Activated T-cell treated with anti-CD3 and anti-CD28 coated beads, Interleukin-2, amount 50 U/mL, for 72 hours (primary cell): ENCODE data around the gene HOXD13. TPM values are rescaled to one million over a fixed set of nuclear protein-coding genes. Genes with fewer than 3 reads are reported as not detected.

Experiments used
- ATAC-seq, 2 donors: fragments of 150-1000 bp; cut with Tn5 transposase; replicated peaks in 1 of 2; 2 replicates each; pipeline ENCODE4 v1.10.0; 2021; ENCODE audit warnings: moderate library complexity in 2 of 2, mild to moderate bottlenecking in 1 of 2
- DNase-seq, 2 donors: peaks; one replicate each; pipeline ENCODE4 v3.0.0; 2021 to 2022; ENCODE audit warnings: mixed read lengths in 1 of 2
- H3K27ac Mint-ChIP-seq: one replicate; pipeline ENCODE4 v1.8.0; 2022; ENCODE audit warnings: mild to moderate bottlenecking, moderate library complexity, mixed read lengths
- H3K27me3 Mint-ChIP-seq: one replicate; pipeline ENCODE4 v1.8.0; 2022; ENCODE audit warnings: low read depth, mixed read lengths
- H3K36me3 Mint-ChIP-seq, 2 donors: one replicate each; pipeline ENCODE4 v1.8.0; 2022; ENCODE audit warnings: mixed read lengths in 2 of 2, mild to moderate bottlenecking in 1 of 2; ENCODE audit not compliant: insufficient read depth in 2 of 2
- H3K4me1 Mint-ChIP-seq: one replicate; pipeline ENCODE4 v1.8.0; 2022; ENCODE audit warnings: low read depth, mixed read lengths
- H3K4me3 Mint-ChIP-seq, 2 donors: one replicate each; pipeline ENCODE4 v1.8.0; 2022; ENCODE audit warnings: mild to moderate bottlenecking in 2 of 2, mixed read lengths in 2 of 2, moderate library complexity in 2 of 2
- H3K9me3 Mint-ChIP-seq, 2 donors: one replicate each; pipeline ENCODE4 v1.8.0; 2022; ENCODE audit warnings: mixed read lengths in 2 of 2
- total RNA-seq, 2 donors: library from RNA; stranded (reverse); gene quantifications; one replicate each; pipeline ENCODE4 v1.2.3, GENCODE V29; 2022

Gene HOXD13
- total RNA-seq, 2 donors from 2014 or later, result not detected

- no peak for DNase-seq
- Mint-ChIP-seq H3K4me3 (no peak overlapping the region), H3K9me3 (peaks cover 1 to 2% of the 10 kb centered on the region in 2 donors), H3K27me3 (peaks cover 82% of the 10 kb centered on the region), H3K36me3 (peaks cover 7 to 11% of the 10 kb centered on the region in 2 donors), H3K4me1 (peaks cover 13% of the 10 kb centered on the region), H3K27ac (no peak overlapping the region)
- ATAC-seq, result no peak
Measured at GRCh38 chr2:176076063-176076462, 16.5 kb upstream of the HOXD13 start.

- H3K27ac Mint-ChIP-seq, result no peak overlapping the region
- peaks cover 84% of the 10 kb centered on the region for H3K27me3 Mint-ChIP-seq
- DNase-seq, result no peak
- H3K36me3 Mint-ChIP-seq, result peaks cover 10 to 11% of the 10 kb centered on the region in 2 donors
- ATAC-seq, result no peak
- no peak overlapping the region for H3K4me3 Mint-ChIP-seq
- peaks cover 13% of the 10 kb centered on the region for H3K4me1 Mint-ChIP-seq
- peaks cover 1 to 2% of the 10 kb centered on the region in 2 donors for H3K9me3 Mint-ChIP-seq
Measured at GRCh38 chr2:176076796-176077195, 15.7 kb upstream of the HOXD13 start.

- H3K27me3 Mint-ChIP-seq, result peaks cover 81% of the 10 kb centered on the region
- DNase-seq (no peak), ATAC-seq (no peak)
- H3K4me1 Mint-ChIP-seq, result peaks cover 18% of the 10 kb centered on the region
- peak overlapping the region; percentile 47 for H3K27ac Mint-ChIP-seq
- peaks cover 12 to 14% of the 10 kb centered on the region in 2 donors for H3K36me3 Mint-ChIP-seq
- peak overlapping the region; percentile 69 to 74 for H3K4me3 Mint-ChIP-seq
- peaks cover 1 to 2% of the 10 kb centered on the region in 2 donors for H3K9me3 Mint-ChIP-seq
Measured at GRCh38 chr2:176078541-176079284, 13.8 kb upstream of the HOXD13 start.

GRCh38 chr2:176079285-176079830, 13.2 kb upstream of the HOXD13 start:
- peak overlapping the region; percentile 76 for H3K27ac Mint-ChIP-seq
- peak; percentile 14 to 17 for ATAC-seq
- peak overlapping the region; percentile 69 to 74 for H3K4me3 Mint-ChIP-seq
- H3K9me3 Mint-ChIP-seq, result peaks cover 1 to 2% of the 10 kb centered on the region in 2 donors
- H3K27me3 Mint-ChIP-seq, result peaks cover 81% of the 10 kb centered on the region
- H3K4me1 Mint-ChIP-seq, result peaks cover 18% of the 10 kb centered on the region
- DNase-seq, result no peak
- peaks cover 13 to 14% of the 10 kb centered on the region in 2 donors for H3K36me3 Mint-ChIP-seq

GRCh38 chr2:176079831-176080539, 12.5 kb upstream of the HOXD13 start:
- Mint-ChIP-seq H3K27ac (peak overlapping the region; percentile 76), H3K9me3 (peaks cover 1 to 2% of the 10 kb centered on the region in 2 donors), H3K4me1 (peaks cover 20% of the 10 kb centered on the region), H3K27me3 (peaks cover 81% of the 10 kb centered on the region), H3K4me3 (peak overlapping the region; percentile 69 to 74), H3K36me3 (peaks cover 13 to 16% of the 10 kb centered on the region in 2 donors)
- DNase-seq (peak; percentile 48 to 75), ATAC-seq (peak; percentile 75 to 77)

- Mint-ChIP-seq H3K36me3 (peaks cover 13 to 16% of the 10 kb centered on the region in 2 donors), H3K9me3 (peaks cover under 1 to 2% of the 10 kb centered on the region in 2 donors), H3K27me3 (peaks cover 77% of the 10 kb centered on the region), H3K4me3 (peak overlapping the region; percentile 43 to 46), H3K4me1 (peaks cover 25% of the 10 kb centered on the region), H3K27ac (peak overlapping the region; percentile 83)
- peak; percentile 23 to 37 for ATAC-seq
- DNase-seq, result no peak
Measured at GRCh38 chr2:176080540-176081375, 11.8 kb upstream of the HOXD13 start.

GRCh38 chr2:176081376-176081836, 11.1 kb upstream of the HOXD13 start:
- Mint-ChIP-seq H3K27me3 (peaks cover 73% of the 10 kb centered on the region), H3K4me3 (peak overlapping the region in 1 of 2 donors; percentile 36)

GRCh38 chr2:176081837-176082524, 10.5 kb upstream of the HOXD13 start:
- Mint-ChIP-seq H3K27me3 (peaks cover 73% of the 10 kb centered on the region), H3K36me3 (peaks cover 12 to 16% of the 10 kb centered on the region in 2 donors), H3K9me3 (peaks cover 0 to 2% of the 10 kb centered on the region in 2 donors), H3K27ac (peak overlapping the region; percentile 83), H3K4me1 (peaks cover 25% of the 10 kb centered on the region), H3K4me3 (peak overlapping the region in 1 of 2 donors; percentile 41)
- no peak for ATAC-seq
- DNase-seq, result no peak

More at GRCh38 chr2:176081376-176081836, 11.1 kb upstream of the HOXD13 start:
- H3K9me3 Mint-ChIP-seq, result peaks cover 0 to 2% of the 10 kb centered on the region in 2 donors
- DNase-seq (no peak), ATAC-seq (no peak)
- peak overlapping the region; percentile 83 for H3K27ac Mint-ChIP-seq
- H3K36me3 Mint-ChIP-seq, result peaks cover 13 to 15% of the 10 kb centered on the region in 2 donors
- H3K4me1 Mint-ChIP-seq, result peaks cover 25% of the 10 kb centered on the region

- Mint-ChIP-seq H3K4me3 (peak overlapping the region; percentile 37 to 41), H3K36me3 (peaks cover 10 to 17% of the 10 kb centered on the region in 2 donors), H3K27ac (peak overlapping the region; percentile 75), H3K9me3 (peaks cover 0 to 3% of the 10 kb centered on the region in 2 donors), H3K27me3 (peaks cover 74% of the 10 kb centered on the region), H3K4me1 (peaks cover 25% of the 10 kb centered on the region)
- ATAC-seq (no peak), DNase-seq (no peak)
Measured at GRCh38 chr2:176082525-176082823, 10.0 kb upstream of the HOXD13 start.

GRCh38 chr2:176082824-176083751, 9.4 kb upstream of the HOXD13 start:
- DNase-seq (no peak), ATAC-seq (no peak)
- Mint-ChIP-seq H3K27ac (peak overlapping the region; percentile 85), H3K4me1 (peaks cover 28% of the 10 kb centered on the region), H3K4me3 (peak overlapping the region; percentile 37 to 46), H3K9me3 (peaks cover 0 to 3% of the 10 kb centered on the region in 2 donors), H3K36me3 (peaks cover 10 to 17% of the 10 kb centered on the region in 2 donors), H3K27me3 (peaks cover 79% of the 10 kb centered on the region)

GRCh38 chr2:176083796-176084261, 8.7 kb upstream of the HOXD13 start, which contains the start of gene EVX2:
TSS of gene EVX2 (minus strand) at chr2:176083962. CDS start at chr2:176083776, 186 bp downstream.
- H3K4me3 Mint-ChIP-seq, result peak within 1 kb of the TSS; percentile 37 to 46
- DNase-seq (no peak), ATAC-seq (no peak)
- H3K36me3 Mint-ChIP-seq, result peaks cover 10 to 11% of the 10 kb centered on the region in 2 donors
- peaks cover 0 to 3% of the 10 kb centered on the region in 2 donors for H3K9me3 Mint-ChIP-seq
- H3K4me1 Mint-ChIP-seq, result peaks cover 28% of the 10 kb centered on the region
- peaks cover 78% of the 10 kb centered on the region for H3K27me3 Mint-ChIP-seq
- peak within 1 kb of the TSS; percentile 85 for H3K27ac Mint-ChIP-seq
